ENCODE measurements around the gene COL27A1.

COL27A1 gene

DNA sequence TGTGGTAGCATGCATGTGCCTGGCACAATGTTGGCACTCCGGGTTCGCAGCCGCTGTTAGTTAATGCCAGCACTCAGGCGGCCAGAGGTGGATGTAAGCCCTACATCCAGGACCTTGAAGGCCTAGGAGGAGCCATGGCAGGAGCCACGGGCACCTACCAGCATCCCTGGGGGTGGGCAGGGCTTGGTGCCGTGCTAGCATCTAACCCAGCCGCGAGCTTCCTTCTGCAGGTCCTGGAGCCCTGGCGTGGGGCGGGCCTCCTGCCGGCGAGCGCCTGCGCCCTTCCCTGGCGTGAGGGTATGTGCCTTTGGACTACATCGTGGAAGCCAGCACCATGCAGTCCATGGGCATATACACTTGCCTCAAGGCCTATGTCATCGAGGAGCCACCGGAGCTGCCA is 53.8 kb downstream of the COL27A1 start:
- CTCF ChIA-PET = no interaction called here
- no peaks in the 10 kb centered on the region for H3K36me3 ChIP-seq (ENCODE audit: control insufficient read depth in 2 of 2, insufficient read depth in 1 of 2, low read length in 2 of 2)

DNA sequence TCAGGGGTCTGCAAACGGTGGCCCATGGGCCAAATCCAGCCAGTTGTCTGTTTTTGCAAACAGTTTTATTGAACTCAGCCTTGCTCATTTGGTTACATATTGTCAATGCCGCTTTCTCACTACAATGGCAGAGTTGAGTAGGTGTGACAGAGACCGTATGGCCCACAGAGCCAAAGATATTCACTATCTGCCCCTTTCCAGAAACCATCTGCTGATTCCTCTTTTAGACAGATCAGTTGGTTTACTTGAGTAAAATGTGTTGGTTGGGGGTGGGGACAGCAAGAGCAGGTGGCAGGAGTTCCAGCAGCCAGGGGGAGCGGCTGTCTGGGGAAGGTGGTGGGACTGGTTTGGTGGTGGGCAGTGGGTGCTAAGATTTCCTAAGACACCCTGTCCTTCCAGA is 54.8 kb downstream of the COL27A1 start:
- ChIA-PET POLR2A (no interaction called here), CTCF (no interaction called here)
- no peak overlapping the region for H3K27ac ChIP-seq (ENCODE audit: extremely low read depth, low read depth, low read length)
- no peaks in the 10 kb centered on the region for H3K36me3 ChIP-seq (ENCODE audit: control insufficient read depth in 2 of 2, insufficient read depth in 1 of 2, low read length in 2 of 2)
- TF ChIP-seq, protein P1, sequence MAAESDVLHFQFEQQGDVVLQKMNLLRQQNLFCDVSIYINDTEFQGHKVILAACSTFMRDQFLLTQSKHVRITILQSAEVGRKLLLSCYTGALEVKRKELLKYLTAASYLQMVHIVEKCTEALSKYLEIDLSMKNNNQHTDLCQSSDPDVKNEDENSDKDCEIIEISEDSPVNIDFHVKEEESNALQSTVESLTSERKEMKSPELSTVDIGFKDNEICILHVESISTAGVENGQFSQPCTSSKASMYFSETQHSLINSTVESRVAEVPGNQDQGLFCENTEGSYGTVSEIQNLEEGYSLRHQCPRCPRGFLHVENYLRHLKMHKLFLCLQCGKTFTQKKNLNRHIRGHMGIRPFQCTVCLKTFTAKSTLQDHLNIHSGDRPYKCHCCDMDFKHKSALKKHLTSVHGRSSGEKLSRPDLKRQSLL (tag by site-specific recombination; IDR thresholded peaks at IDR 0.05) = no peak
- no peak for TF ChIP-seq ZNF350 (tag by site-specific recombination; IDR thresholded peaks at IDR 0.05)
- TF ChIP-seq ZNF214 (tag by site-specific recombination; IDR thresholded peaks at IDR 0.05; ENCODE audit: borderline replicate concordance) = no peak
- no peak for TF ChIP-seq ZNF211 (tag by site-specific recombination; IDR thresholded peaks at IDR 0.05; ENCODE audit: low read depth)
- TF ChIP-seq, protein P2, sequence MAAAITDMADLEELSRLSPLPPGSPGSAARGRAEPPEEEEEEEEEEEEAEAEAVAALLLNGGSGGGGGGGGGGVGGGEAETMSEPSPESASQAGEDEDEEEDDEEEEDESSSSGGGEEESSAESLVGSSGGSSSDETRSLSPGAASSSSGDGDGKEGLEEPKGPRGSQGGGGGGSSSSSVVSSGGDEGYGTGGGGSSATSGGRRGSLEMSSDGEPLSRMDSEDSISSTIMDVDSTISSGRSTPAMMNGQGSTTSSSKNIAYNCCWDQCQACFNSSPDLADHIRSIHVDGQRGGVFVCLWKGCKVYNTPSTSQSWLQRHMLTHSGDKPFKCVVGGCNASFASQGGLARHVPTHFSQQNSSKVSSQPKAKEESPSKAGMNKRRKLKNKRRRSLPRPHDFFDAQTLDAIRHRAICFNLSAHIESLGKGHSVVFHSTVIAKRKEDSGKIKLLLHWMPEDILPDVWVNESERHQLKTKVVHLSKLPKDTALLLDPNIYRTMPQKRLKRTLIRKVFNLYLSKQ (tag by site-specific recombination; IDR thresholded peaks at IDR 0.05; ENCODE audit: borderline replicate concordance) = no peak
- TF ChIP-seq ZNF664 (tag by site-specific recombination; IDR thresholded peaks at IDR 0.05) = no peak
- no peak for TF ChIP-seq KLF8 (tag by site-specific recombination; IDR thresholded peaks at IDR 0.05)
- TF ChIP-seq, protein P3, sequence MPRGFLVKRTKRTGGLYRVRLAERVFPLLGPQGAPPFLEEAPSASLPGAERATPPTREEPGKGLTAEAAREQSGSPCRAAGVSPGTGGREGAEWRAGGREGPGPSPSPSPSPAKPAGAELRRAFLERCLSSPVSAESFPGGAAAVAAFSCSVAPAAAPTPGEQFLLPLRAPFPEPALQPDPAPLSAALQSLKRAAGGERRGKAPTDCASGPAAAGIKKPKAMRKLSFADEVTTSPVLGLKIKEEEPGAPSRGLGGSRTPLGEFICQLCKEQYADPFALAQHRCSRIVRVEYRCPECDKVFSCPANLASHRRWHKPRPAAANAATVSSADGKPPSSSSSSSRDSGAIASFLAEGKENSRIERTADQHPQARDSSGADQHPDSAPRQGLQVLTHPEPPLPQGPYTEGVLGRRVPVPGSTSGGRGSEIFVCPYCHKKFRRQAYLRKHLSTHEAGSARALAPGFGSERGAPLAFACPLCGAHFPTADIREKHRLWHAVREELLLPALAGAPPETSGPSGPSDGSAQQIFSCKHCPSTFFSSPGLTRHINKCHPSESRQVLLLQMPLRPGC (tag by site-specific recombination; IDR thresholded peaks at IDR 0.05) = no peak
- no peak for TF ChIP-seq GLI4 (tag by site-specific recombination; IDR thresholded peaks at IDR 0.05)
- TF ChIP-seq, protein P4, sequence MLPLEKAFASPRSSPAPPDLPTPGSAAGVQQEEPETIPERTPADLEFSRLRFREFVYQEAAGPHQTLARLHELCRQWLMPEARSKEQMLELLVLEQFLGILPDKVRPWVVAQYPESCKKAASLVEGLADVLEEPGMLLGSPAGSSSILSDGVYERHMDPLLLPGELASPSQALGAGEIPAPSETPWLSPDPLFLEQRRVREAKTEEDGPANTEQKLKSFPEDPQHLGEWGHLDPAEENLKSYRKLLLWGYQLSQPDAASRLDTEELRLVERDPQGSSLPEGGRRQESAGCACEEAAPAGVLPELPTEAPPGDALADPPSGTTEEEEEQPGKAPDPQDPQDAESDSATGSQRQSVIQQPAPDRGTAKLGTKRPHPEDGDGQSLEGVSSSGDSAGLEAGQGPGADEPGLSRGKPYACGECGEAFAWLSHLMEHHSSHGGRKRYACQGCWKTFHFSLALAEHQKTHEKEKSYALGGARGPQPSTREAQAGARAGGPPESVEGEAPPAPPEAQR (tag by site-specific recombination; IDR thresholded peaks at IDR 0.05) = no peak
- no peak overlapping the region for H3K4me3 ChIP-seq (ENCODE audit: low read depth, low read length)
- no peaks in the 10 kb centered on the region for H3K9me3 ChIP-seq (ENCODE audit: control insufficient read depth, insufficient read depth, low read depth, low read length)
- no peaks in the 10 kb centered on the region for H3K4me1 ChIP-seq (ENCODE audit: control insufficient read depth, insufficient read depth, low read length)

More for the DNA sequence above, 53.8 kb downstream of the COL27A1 start:
- H3K4me1 ChIP-seq (ENCODE audit: control insufficient read depth, insufficient read depth, low read length) = no peaks in the 10 kb centered on the region
- TF ChIP-seq, protein P5, sequence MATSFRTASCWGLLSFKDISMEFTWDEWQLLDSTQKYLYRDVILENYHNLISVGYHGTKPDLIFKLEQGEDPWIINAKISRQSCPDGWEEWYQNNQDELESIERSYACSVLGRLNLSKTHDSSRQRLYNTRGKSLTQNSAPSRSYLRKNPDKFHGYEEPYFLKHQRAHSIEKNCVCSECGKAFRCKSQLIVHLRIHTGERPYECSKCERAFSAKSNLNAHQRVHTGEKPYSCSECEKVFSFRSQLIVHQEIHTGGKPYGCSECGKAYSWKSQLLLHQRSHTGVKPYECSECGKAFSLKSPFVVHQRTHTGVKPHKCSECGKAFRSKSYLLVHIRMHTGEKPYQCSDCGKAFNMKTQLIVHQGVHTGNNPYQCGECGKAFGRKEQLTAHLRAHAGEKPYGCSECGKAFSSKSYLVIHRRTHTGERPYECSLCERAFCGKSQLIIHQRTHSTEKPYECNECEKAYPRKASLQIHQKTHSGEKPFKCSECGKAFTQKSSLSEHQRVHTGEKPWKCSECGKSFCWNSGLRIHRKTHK (tag by site-specific recombination; IDR thresholded peaks at IDR 0.05) = no peak
- TF ChIP-seq ZNF112 (tag by site-specific recombination; IDR thresholded peaks at IDR 0.05) (no peak), ZNF391 (tag by site-specific recombination; IDR thresholded peaks at IDR 0.05; ENCODE audit: borderline replicate concordance, low read depth) (no peak), ZFP41 (tag by site-specific recombination; IDR thresholded peaks at IDR 0.05; ENCODE audit: borderline replicate concordance) (no peak), ZXDB (tag by site-specific recombination; IDR thresholded peaks at IDR 0.05) (no peak), ZNF292 (tag by site-specific recombination; IDR thresholded peaks at IDR 0.05; ENCODE audit: borderline replicate concordance, low read depth) (no peak), ZBTB7A (tag by site-specific recombination; IDR thresholded peaks at IDR 0.05; ENCODE audit: low read depth) (no peak), SP7 (tag by site-specific recombination; IDR thresholded peaks at IDR 0.05) (no peak), ZNF596 (tag by site-specific recombination; IDR thresholded peaks at IDR 0.05) (no peak), ZNF121 (tag by site-specific recombination; IDR thresholded peaks at IDR 0.05) (no peak), ZBTB1 (tag by site-specific recombination; IDR thresholded peaks at IDR 0.05) (no peak), ZNF558 (tag by site-specific recombination; IDR thresholded peaks at IDR 0.05) (no peak), ZSCAN23 (tag by site-specific recombination; IDR thresholded peaks at IDR 0.05) (no peak)
- TF ChIP-seq, protein P6, sequence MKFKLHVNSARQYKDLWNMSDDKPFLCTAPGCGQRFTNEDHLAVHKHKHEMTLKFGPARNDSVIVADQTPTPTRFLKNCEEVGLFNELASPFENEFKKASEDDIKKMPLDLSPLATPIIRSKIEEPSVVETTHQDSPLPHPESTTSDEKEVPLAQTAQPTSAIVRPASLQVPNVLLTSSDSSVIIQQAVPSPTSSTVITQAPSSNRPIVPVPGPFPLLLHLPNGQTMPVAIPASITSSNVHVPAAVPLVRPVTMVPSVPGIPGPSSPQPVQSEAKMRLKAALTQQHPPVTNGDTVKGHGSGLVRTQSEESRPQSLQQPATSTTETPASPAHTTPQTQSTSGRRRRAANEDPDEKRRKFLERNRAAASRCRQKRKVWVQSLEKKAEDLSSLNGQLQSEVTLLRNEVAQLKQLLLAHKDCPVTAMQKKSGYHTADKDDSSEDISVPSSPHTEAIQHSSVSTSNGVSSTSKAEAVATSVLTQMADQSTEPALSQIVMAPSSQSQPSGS (tag by site-specific recombination; IDR thresholded peaks at IDR 0.05; ENCODE audit: low read depth) = no peak
- TF ChIP-seq, protein P7, sequence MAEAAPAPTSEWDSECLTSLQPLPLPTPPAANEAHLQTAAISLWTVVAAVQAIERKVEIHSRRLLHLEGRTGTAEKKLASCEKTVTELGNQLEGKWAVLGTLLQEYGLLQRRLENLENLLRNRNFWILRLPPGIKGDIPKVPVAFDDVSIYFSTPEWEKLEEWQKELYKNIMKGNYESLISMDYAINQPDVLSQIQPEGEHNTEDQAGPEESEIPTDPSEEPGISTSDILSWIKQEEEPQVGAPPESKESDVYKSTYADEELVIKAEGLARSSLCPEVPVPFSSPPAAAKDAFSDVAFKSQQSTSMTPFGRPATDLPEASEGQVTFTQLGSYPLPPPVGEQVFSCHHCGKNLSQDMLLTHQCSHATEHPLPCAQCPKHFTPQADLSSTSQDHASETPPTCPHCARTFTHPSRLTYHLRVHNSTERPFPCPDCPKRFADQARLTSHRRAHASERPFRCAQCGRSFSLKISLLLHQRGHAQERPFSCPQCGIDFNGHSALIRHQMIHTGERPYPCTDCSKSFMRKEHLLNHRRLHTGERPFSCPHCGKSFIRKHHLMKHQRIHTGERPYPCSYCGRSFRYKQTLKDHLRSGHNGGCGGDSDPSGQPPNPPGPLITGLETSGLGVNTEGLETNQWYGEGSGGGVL (tag by site-specific recombination; IDR thresholded peaks at IDR 0.05) = no peak
- TF ChIP-seq, protein P8, sequence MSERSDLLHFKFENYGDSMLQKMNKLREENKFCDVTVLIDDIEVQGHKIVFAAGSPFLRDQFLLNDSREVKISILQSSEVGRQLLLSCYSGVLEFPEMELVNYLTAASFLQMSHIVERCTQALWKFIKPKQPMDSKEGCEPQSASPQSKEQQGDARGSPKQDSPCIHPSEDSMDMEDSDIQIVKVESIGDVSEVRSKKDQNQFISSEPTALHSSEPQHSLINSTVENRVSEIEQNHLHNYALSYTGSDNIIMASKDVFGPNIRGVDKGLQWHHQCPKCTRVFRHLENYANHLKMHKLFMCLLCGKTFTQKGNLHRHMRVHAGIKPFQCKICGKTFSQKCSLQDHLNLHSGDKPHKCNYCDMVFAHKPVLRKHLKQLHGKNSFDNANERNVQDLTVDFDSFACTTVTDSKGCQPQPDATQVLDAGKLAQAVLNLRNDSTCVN (tag by site-specific recombination; optimal IDR thresholded peaks at IDR 0.05) = no peak
- H3K9me3 ChIP-seq (ENCODE audit: control insufficient read depth, insufficient read depth, low read depth, low read length) = no peaks in the 10 kb centered on the region
- H3K27ac ChIP-seq (ENCODE audit: extremely low read depth, low read depth, low read length) = no peak overlapping the region
- H3K4me3 ChIP-seq (ENCODE audit: low read depth, low read length) = no peak overlapping the region
- POLR2A ChIA-PET = no interaction called here

Data from HEK293 (cell line).